HepG2 (cell line): ENCODE results near the gene NOSIP. TPM values are rescaled to one million over a fixed set of nuclear protein-coding genes. Genes with fewer than 3 reads are reported as not detected.

Experiments
- GATAD2A ChIP-seq: IDR thresholded peaks from 2 replicates; pipeline ENCODE4 v1.6.1; 2016
- GLI4 ChIP-seq: sonication (generic); formaldehyde crosslinking; IDR thresholded peaks from 2 replicates; pipeline ENCODE4 v1.5.1; 2020; ENCODE audit warnings: missing genetic modification reagents, mild to moderate bottlenecking, moderate library complexity, borderline replicate concordance
- HHEX ChIP-seq: IDR thresholded peaks from 2 replicates; pipeline ENCODE4 v1.6.1; 2016; ENCODE audit warnings: control low read depth
- KAT2B ChIP-seq: fragments of 150-350 bp; IDR thresholded peaks from 2 replicates; pipeline ENCODE4 v1.6.1; 2014; ENCODE audit warnings: low read depth, low read length, borderline replicate concordance
- MAX ChIP-seq: IDR thresholded peaks from 2 replicates; pipeline ENCODE4 v1.6.1; 2012; ENCODE audit warnings: inconsistent platforms
- MTA3 ChIP-seq: sonication (generic); formaldehyde crosslinking; IDR thresholded peaks from 2 replicates; pipeline ENCODE4 v1.4.0; 2020; ENCODE audit warnings: missing genetic modification reagents
- MTF2 ChIP-seq: sonication (generic); formaldehyde crosslinking; IDR thresholded peaks from 2 replicates; pipeline ENCODE4 v1.5.0; 2020; ENCODE audit warnings: missing genetic modification reagents, borderline replicate concordance
- NFYC ChIP-seq: IDR thresholded peaks from 2 replicates; pipeline ENCODE4 v1.6.1; 2016; ENCODE audit warnings: missing genetic modification reagents, missing compliant biosample characterization
- NPAS2 ChIP-seq: sonication (generic); formaldehyde crosslinking; IDR thresholded peaks from 2 replicates; pipeline ENCODE4 v1.8.0; 2022; ENCODE audit warnings: mild to moderate bottlenecking, missing genetic modification reagents, borderline replicate concordance
- PBX3 ChIP-seq: sonication (generic); formaldehyde crosslinking; IDR thresholded peaks from 2 replicates; pipeline ENCODE4 v1.8.1; 2023; ENCODE audit warnings: missing genetic modification reagents, inconsistent platforms, borderline replicate concordance
- PRDM10 ChIP-seq: sonication (generic); formaldehyde crosslinking; IDR thresholded peaks from 2 replicates; pipeline ENCODE4 v1.4.0; 2020; ENCODE audit warnings: low read depth, missing genetic modification reagents
- PRDM4 ChIP-seq: sonication (generic); formaldehyde crosslinking; IDR thresholded peaks from 2 replicates; pipeline ENCODE4 v1.9.0; 2021; ENCODE audit warnings: missing genetic modification reagents, borderline replicate concordance
- REXO4 ChIP-seq: sonication (generic); formaldehyde crosslinking; IDR thresholded peaks from 2 replicates; pipeline ENCODE4 v1.8.0; 2022; ENCODE audit warnings: missing genetic modification reagents, mild to moderate bottlenecking, borderline replicate concordance
- RFX5 ChIP-seq: IDR thresholded peaks from 2 replicates; pipeline ENCODE4 v1.6.1; 2011; ENCODE audit warnings: low read depth, low read length, improper control_type of control experiment
- RNF2 ChIP-seq: fragments of 450-650 bp; conservative IDR thresholded peaks from 2 replicates; pipeline ENCODE4 v1.6.1; 2016; ENCODE audit warnings: low read depth
- TBP ChIP-seq: sonication (generic); formaldehyde crosslinking; IDR thresholded peaks from 2 replicates; pipeline ENCODE4 v1.5.0; 2020; ENCODE audit warnings: missing genetic modification reagents
- TSC22D2 ChIP-seq: sonication (generic); formaldehyde crosslinking; IDR thresholded peaks from 2 replicates; pipeline ENCODE4 v1.5.1; 2020; ENCODE audit warnings: missing genetic modification reagents, mild to moderate bottlenecking, borderline replicate concordance
- ZEB1 ChIP-seq: IDR thresholded peaks from 2 replicates; pipeline ENCODE4 v1.6.1; 2012; ENCODE audit warnings: mild to moderate bottlenecking, low read depth, inconsistent platforms; ENCODE audit not compliant: insufficient replicate concordance
- ZNF17 ChIP-seq: sonication (generic); formaldehyde crosslinking; IDR thresholded peaks from 2 replicates; pipeline ENCODE4 v1.5.0; 2020; ENCODE audit warnings: mild to moderate bottlenecking, missing genetic modification reagents
- ZNF335 ChIP-seq: sonication (generic); formaldehyde crosslinking; IDR thresholded peaks from 2 replicates; pipeline ENCODE4 v1.4.0; 2020; ENCODE audit warnings: missing genetic modification reagents
- ZNF577 ChIP-seq: sonication (generic); formaldehyde crosslinking; IDR thresholded peaks from 2 replicates; pipeline ENCODE4 v1.4.0; 2020; ENCODE audit warnings: mild to moderate bottlenecking, low read depth, missing genetic modification reagents, borderline replicate concordance
- ZNF776 ChIP-seq: sonication (generic); formaldehyde crosslinking; IDR thresholded peaks from 2 replicates; pipeline ENCODE4 v1.4.0; 2020; ENCODE audit warnings: mild to moderate bottlenecking, missing genetic modification reagents
- ZNF839 ChIP-seq: sonication (generic); formaldehyde crosslinking; IDR thresholded peaks from 2 replicates; pipeline ENCODE4 v1.4.0; 2020; ENCODE audit warnings: missing genetic modification reagents, mild to moderate bottlenecking, borderline replicate concordance
- polyA plus RNA-seq, 8 experiments: library from polyadenylated mRNA; depleted of rRNA in 3 of 8; stranded (reverse) in 7 of 8; unstranded in 1 of 8; fragments of >200 nt; fragmentation: Illumina TruSeq in 4 of 8; extraction: Trizol in 4 of 8; gene quantifications; 2 replicates each; pipeline versions ENCODE4 v1.2.1 to v1.2.3, GENCODE V29; 2011 to 2016; ENCODE audit warnings: low read depth in 4 of 8, missing spikeins in 1 of 8, mixed read lengths in 1 of 8; ENCODE audit not compliant: insufficient read depth in 1 of 8
- total RNA-seq, 5 experiments: library from RNA; depleted of rRNA; stranded (reverse); fragments of >200 nt; fragmentation: Illumina TruSeq; extraction: Trizol; gene quantifications; 2 replicates each; pipeline ENCODE4 v1.2.3, GENCODE V29; 2016; ENCODE audit warnings: low read depth in 1 of 5

The NOSIP gene
- total and polyA plus RNA-seq, 2 of the 13 experiments (the other 11 are each of a cell fraction or from before 2014, with no cell fraction given): 54.3 to 78.0 TPM

GRCh38 chr19:49590071-49590970 is 10.0 kb upstream of the NOSIP start (continued):
- TF ChIP-seq MTF2 (CRISPR knock-in tag) (0 out of 2 replicates have a peak, but pooled peaks have one; percentile 30), TBP (CRISPR knock-in tag) (no peak), MAX (peak; percentile 73), ZNF17 (CRISPR knock-in tag) (no peak), GLI4 (peak; percentile 65; the same call in 1 of the 2 replicates), ZEB1 (peak; percentile 22), PBX3 (CRISPR knock-in tag) (no peak), ZNF577 (CRISPR knock-in tag) (no peak), HHEX (no peak), ZNF839 (no peak), NFYC (peak; percentile 63), RNF2 (no peak), MTA3 (CRISPR knock-in tag) (no peak), NPAS2 (no peak), ZNF776 (peak; percentile 47; the same call in 1 of the 2 replicates), RFX5 (no peak), GATAD2A (CRISPR knock-in tag) (no peak), REXO4 (CRISPR knock-in tag) (no peak), TSC22D2 (no peak), ZNF335 (CRISPR knock-in tag) (0 out of 2 replicates have a peak, but pooled peaks have one; percentile 35), PRDM4 (CRISPR knock-in tag) (no peak), KAT2B (no peak), PRDM10 (CRISPR knock-in tag) (peak; percentile 90)
